GM23248 (cell line): ENCODE data around the gene KHDC4. TPM values are rescaled to one million over a fixed set of nuclear protein-coding genes. Genes with fewer than 3 reads are reported as not detected.

ENCODE experiments used
- DNase-seq: peaks from one replicate; pipeline ENCODE4 v3.0.0-alpha.2; 2015
- H2AFZ ChIP-seq: fragments of 200-600 bp; sonication (generic); 2 replicates; pipeline ENCODE4 v1.6.1; 2016; ENCODE audit warnings: antibody characterized with exemption
- H3F3A ChIP-seq: fragments of 200-600 bp; sonication (generic); 2 replicates; pipeline ENCODE4 v1.6.1; 2016; ENCODE audit warnings: mild to moderate bottlenecking, antibody characterized with exemption, mixed run types; ENCODE audit not compliant: insufficient read depth
- H3K27ac ChIP-seq: fragments of 200-600 bp; sonication (generic); 2 replicates; pipeline ENCODE4 v1.5.1; 2016; ENCODE audit warnings: mild to moderate bottlenecking
- H3K27me3 ChIP-seq: fragments of 200-600 bp; sonication (generic); replicated peaks from 2 replicates; pipeline ENCODE4 v1.6.1; 2016; ENCODE audit warnings: mild to moderate bottlenecking; ENCODE audit not compliant: insufficient read depth
- H3K36me3 ChIP-seq: fragments of 200-600 bp; sonication (generic); 2 replicates; pipeline ENCODE4 v1.6.1; 2016; ENCODE audit warnings: low read depth, mild to moderate bottlenecking
- H3K4me1 ChIP-seq: fragments of 200-600 bp; sonication (generic); 2 replicates; pipeline ENCODE4 v1.6.1; 2016; ENCODE audit warnings: mild to moderate bottlenecking; ENCODE audit not compliant: insufficient read depth
- H3K4me2 ChIP-seq: fragments of 200-600 bp; sonication (generic); one replicate; pipeline ENCODE4 v1.6.1; 2016; ENCODE audit warnings: mild to moderate bottlenecking; ENCODE audit not compliant: unreplicated experiment
- H3K4me3 ChIP-seq: fragments of 200-600 bp; sonication (generic); 2 replicates; pipeline ENCODE4 v1.5.1; 2016; ENCODE audit warnings: mild to moderate bottlenecking
- H3K79me2 ChIP-seq: fragments of 200-600 bp; sonication (generic); 2 replicates; pipeline ENCODE4 v1.6.1; 2016; ENCODE audit warnings: mild to moderate bottlenecking; ENCODE audit not compliant: insufficient read depth
- H3K9ac ChIP-seq: fragments of 200-600 bp; sonication (generic); 2 replicates; pipeline ENCODE4 v1.6.1; 2016; ENCODE audit warnings: mild to moderate bottlenecking
- H3K9me2 ChIP-seq: fragments of 200-600 bp; sonication (generic); 2 replicates; pipeline ENCODE4 v1.6.1; 2016; ENCODE audit warnings: mixed run types, mild to moderate bottlenecking, moderate library complexity; ENCODE audit not compliant: insufficient read depth
- H3K9me3 ChIP-seq: fragments of 200-600 bp; sonication (generic); one replicate; pipeline ENCODE4 v1.6.1; 2017; ENCODE audit warnings: low read depth
- H4K20me1 ChIP-seq: fragments of 200-600 bp; sonication (generic); 2 replicates; pipeline ENCODE4 v1.6.0; 2016; ENCODE audit not compliant: insufficient read depth
- EZH2 ChIP-seq: fragments of 200-600 bp; sonication (generic); IDR thresholded peaks from 2 replicates; pipeline ENCODE4 v1.6.1; 2018; ENCODE audit warnings: antibody characterized with exemption, mild to moderate bottlenecking; ENCODE audit not compliant: insufficient read depth, poor library complexity, severe bottlenecking
- EZH2phosphoT487 ChIP-seq: fragments of 200-600 bp; sonication (generic); IDR thresholded peaks from 2 replicates; pipeline ENCODE4 v1.6.1; 2018; ENCODE audit warnings: antibody characterized with exemption, moderate library complexity, mild to moderate bottlenecking, low read depth; ENCODE audit not compliant: insufficient read depth
- WGBS, 2 experiments: methylation state at CpG; one replicate each; pipeline ENCODE4 v1.1.6; 2015 to 2017; ENCODE audit warnings: low lambda C conversion rate in 2 of 2, low coverage in 1 of 2; ENCODE audit errors: missing lambda C conversion rate in 2 of 2; 5-methylcytosine and 5-hydroxymethylcytosine counted together
- in situ Hi-C: fragments of 300-500 bp; cut with MboI; formaldehyde crosslinking; loops from 2 replicates; pipeline ENCODE4 v1.15.0; 2020
- polyA plus RNA-seq: library from polyadenylated mRNA; unstranded; fragments of >200 nt; fragmentation: Nextera tagmentation; extraction: Ambion mirVana; gene quantifications from 2 replicates; pipeline ENCODE4 v1.2.1, GENCODE V29; 2016
- total RNA-seq: library from RNA; depleted of rRNA; stranded (reverse); fragments of >200 nt; shearing (Covaris generic); gene quantifications from 2 replicates; pipeline ENCODE4 v1.2.3, GENCODE V29; 2014

Gene KHDC4
- total and polyA plus RNA-seq, 2 experiments from 2014 or later, result 24.2 to 27.8 TPM

DNA sequence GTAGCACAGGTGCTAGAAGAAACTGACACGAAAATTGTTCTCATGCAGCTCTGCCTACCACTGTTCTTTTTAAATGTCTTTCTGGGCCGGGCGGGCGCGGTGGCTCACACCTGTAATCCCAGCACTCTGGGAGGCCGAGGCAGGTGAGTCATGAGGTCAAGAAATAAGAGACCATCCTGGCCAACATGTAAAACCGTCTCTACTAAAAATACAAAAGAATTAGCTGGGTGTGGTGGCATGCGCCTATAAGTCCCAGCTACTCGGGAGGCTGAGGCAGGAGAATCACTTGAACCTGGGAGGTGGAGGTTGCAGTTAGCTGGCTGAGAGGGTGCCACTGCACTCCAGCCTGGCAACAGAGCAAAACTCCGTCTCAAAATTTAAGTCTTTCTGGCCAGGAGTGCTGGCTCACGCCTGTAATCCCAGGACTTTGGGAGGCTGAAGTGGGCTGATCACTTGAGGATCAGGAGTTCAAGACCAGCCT lies 22.1 kb downstream of the KHDC4 start:
- Histone ChIP-seq H3K36me3 (peaks cover 65% of the 10 kb centered on the region), H3F3A (peaks cover 68% of the 10 kb centered on the region), H3K4me2 (peak overlapping the region; percentile 85), H3K79me2 (peaks cover 51% of the 10 kb centered on the region), H3K4me1 (peaks cover 17% of the 10 kb centered on the region), H3K9me2 (no peaks in the 10 kb centered on the region), H2AFZ (no peak overlapping the region), H3K27me3 (no peaks in the 10 kb centered on the region), H4K20me1 (no peaks in the 10 kb centered on the region), H3K27ac (peak overlapping the region; percentile 86), H3K9ac (peak overlapping the region; percentile 93), H3K9me3 (no peaks in the 10 kb centered on the region), H3K4me3 (peak overlapping the region; percentile 92; the same call in 1 of the 2 replicates)
- TF ChIP-seq EZH2, result no peak
- TF ChIP-seq EZH2phosphoT487, result no peak
- no peak for DNase-seq
- in situ Hi-C loops, result no loop called here
- 78 to 81% methylated on average over 11 of the region's 11 CpGs for WGBS, 2 experiments

DNA sequence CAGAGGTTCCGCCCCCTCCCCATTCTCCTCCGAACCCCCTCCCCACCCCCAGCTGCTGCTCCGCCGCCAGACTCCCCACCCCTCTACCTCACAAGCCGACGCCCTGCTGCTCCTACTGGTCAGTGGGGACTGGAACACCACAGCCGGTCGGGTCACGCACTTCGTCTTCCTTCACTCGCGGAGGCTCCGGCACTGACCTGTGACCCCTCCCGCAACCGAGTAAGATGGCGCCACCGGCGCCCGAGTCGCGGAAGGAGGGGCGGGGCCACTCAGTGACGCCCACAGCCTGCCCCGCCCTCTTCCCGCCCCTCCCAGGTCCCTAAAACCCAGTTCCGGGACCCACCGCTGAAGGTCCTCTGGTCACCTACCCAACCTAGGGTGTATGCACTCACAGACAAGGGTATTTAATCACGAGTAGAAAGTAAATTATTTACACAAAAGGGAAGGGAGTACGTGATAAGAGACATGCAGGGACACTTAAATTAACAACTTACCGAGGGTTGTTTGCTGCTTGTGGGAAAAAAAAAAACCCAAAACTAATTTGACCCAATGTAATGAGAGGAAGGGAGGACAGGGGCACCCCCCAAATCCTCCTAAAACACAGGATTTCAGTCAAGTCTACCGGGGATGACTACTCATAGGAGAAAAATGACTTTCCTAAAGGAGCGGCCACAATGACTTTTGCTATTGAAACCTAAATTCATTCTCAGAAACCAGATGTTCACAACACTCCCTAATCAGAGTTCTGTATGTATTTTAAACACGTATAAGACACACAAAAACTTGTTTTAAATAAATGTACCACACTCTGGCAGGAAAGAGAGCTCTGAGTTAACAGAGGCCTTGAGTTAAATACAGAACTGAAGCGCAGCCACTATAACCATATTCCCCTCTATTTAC lies 22.8 kb downstream of the KHDC4 start, which contains the start of gene RIT1:
Gene RIT1, minus strand, starts transcription at position 194 of the 900 bp plus-strand sequence. CDS start 588 bp downstream, outside the sequence.
- no peaks in the 10 kb centered on the region for H3K27me3 ChIP-seq
- peak within 1 kb of the TSS; percentile 85 for H3K4me2 ChIP-seq
- H2AFZ ChIP-seq, result peak within 1 kb of the TSS; percentile 72
- TF ChIP-seq EZH2phosphoT487 (no peak), EZH2 (no peak)
- peaks cover 52% of the 10 kb centered on the region for H3K79me2 ChIP-seq
- peaks cover 61% of the 10 kb centered on the region for H3F3A ChIP-seq
- H4K20me1 ChIP-seq, result no peaks in the 10 kb centered on the region
- H3K4me1 ChIP-seq, result peaks cover 17% of the 10 kb centered on the region
- H3K4me3 ChIP-seq, result peak within 1 kb of the TSS; percentile 92
- DNase-seq, result peak; percentile 94
- WGBS, 2 experiments, result 7 to 14% methylated on average over 15 to 34 of the region's 34 CpGs
- H3K9me2 ChIP-seq, result no peaks in the 10 kb centered on the region
- H3K27ac ChIP-seq, result peak within 1 kb of the TSS; percentile 86
- peak within 1 kb of the TSS; percentile 93 for H3K9ac ChIP-seq
- in situ Hi-C loops, result no loop called here
- H3K9me3 ChIP-seq, result no peaks in the 10 kb centered on the region
- H3K36me3 ChIP-seq, result peaks cover 63% of the 10 kb centered on the region

DNA sequence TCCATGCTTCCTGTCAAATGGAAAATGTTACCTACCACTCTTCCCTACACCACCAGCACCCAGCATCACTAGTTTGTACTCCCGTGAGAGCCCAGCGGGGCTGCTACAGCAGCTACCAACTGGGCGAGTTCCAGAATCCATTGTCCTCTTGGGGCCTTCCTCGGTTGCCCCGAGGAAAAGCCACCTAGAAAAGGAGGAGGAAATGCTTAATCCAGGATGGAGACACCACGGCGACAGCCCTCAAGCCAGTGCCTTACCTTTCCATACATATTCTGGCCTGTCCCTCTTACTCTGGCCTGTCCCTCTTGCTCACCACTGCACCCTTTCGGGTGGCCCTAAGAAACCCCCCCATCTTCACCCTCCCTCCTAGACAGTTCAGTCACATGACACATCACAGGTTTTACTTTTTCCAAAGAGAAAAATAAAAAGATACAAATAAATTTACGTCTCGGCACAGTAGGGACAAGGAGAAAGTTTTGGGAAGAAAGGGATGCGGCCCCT lies 23.5 kb downstream of the KHDC4 start:
- H3K9me2 ChIP-seq, result no peaks in the 10 kb centered on the region

DNA sequence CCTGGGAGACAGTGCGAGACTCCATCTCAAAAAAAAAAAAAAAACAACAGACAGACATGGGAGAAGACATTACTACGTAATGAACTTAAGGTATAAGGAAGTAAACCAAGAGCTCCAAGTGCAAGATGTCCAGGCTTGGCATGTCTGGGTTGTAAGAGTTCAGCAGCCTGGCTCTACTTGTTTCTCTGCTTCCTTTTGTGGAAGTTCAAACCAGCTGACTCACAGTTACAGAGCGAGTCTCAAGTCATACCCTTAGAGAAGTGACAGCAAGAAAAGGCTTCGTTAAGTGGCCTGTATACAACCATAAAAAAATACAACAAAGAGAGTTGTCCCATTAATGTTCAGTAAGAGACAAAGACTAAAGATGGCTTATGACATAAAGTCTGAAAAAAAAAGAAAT lies 24.3 kb downstream of the KHDC4 start:
- H3K27ac ChIP-seq, result peak overlapping the region; percentile 86

More for the DNA sequence above, 23.5 kb downstream of the KHDC4 start:
- no peak for TF ChIP-seq EZH2
- no peak for TF ChIP-seq EZH2phosphoT487
- Histone ChIP-seq H3F3A (peaks cover 53% of the 10 kb centered on the region), H3K27me3 (no peaks in the 10 kb centered on the region), H4K20me1 (no peaks in the 10 kb centered on the region), H3K9me3 (no peaks in the 10 kb centered on the region), H3K27ac (peak overlapping the region; percentile 86), H3K79me2 (peaks cover 52% of the 10 kb centered on the region), H3K4me2 (peak overlapping the region; percentile 85), H3K4me1 (peaks cover 17% of the 10 kb centered on the region), H3K9ac (peak overlapping the region; percentile 93), H3K36me3 (peaks cover 62% of the 10 kb centered on the region), H2AFZ (peak overlapping the region; percentile 72), H3K4me3 (peak overlapping the region; percentile 92)
- in situ Hi-C loops, result no loop called here
- peak; percentile 71 for DNase-seq
- 1 to 2% methylated on average over 8 to 11 of the region's 11 CpGs for whole genome bisulfite sequencing, 2 experiments

More for the DNA sequence above, 24.3 kb downstream of the KHDC4 start:
- H2AFZ ChIP-seq, result no peak overlapping the region
- no peaks in the 10 kb centered on the region for H4K20me1 ChIP-seq
- peaks cover 17% of the 10 kb centered on the region for H3K4me1 ChIP-seq
- no peaks in the 10 kb centered on the region for H3K9me2 ChIP-seq
- no peaks in the 10 kb centered on the region for H3K9me3 ChIP-seq
- H3K9ac ChIP-seq, result peak overlapping the region; percentile 93
- peaks cover 59% of the 10 kb centered on the region for H3K79me2 ChIP-seq
- peaks cover 47% of the 10 kb centered on the region for H3F3A ChIP-seq
- DNase-seq, result peak; percentile 68
- 73 to 75% methylated on average over 4 of the region's 4 CpGs for WGBS, 2 experiments
- in situ Hi-C loops, result no loop called here
- H3K4me2 ChIP-seq, result peak overlapping the region; percentile 85
- peaks cover 58% of the 10 kb centered on the region for H3K36me3 ChIP-seq
- no peaks in the 10 kb centered on the region for H3K27me3 ChIP-seq
- H3K4me3 ChIP-seq, result peak overlapping the region; percentile 92
- TF ChIP-seq EZH2 (no peak), EZH2phosphoT487 (no peak)
